Stimulated activated CD4-positive, alpha-beta T cell treated with anti-CD3 and anti-CD28 coated beads, Interleukin-15, amount 100 ng/mL, for 48 hours (primary cell): ENCODE data around the gene TGFBRAP1.
"Not testable (repeated sequence)": the region's sequence is repeated elsewhere in the genome, so short reads cannot be mapped to it uniquely, and the experiment has no call there.

Experiments
- DNase-seq, 2 donors: peaks; one replicate each; pipeline ENCODE4 v3.0.0-alpha.2; 2020; ENCODE audit warnings: low read depth in 2 of 2

Gene TGFBRAP1

DNA sequence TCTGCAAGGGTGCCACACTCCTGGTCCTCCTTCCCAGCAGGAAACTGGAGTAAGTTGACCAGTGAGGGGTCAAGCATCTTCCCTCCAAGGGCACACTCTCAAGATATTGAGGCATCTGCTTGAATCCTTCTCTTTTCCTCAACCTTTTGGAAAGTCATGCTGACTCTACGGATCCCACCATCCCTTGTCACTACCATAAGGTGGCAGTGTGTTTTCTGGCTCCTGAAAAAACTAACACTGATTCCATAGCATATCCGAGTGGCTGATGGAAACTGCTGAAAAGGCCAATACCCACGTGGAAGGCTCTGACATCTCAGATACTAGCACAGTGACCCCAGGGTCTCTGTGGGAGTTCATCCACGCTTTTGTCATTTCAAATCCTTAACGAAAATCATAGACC lies 50.9 kb downstream of the TGFBRAP1 start:
- DNase-seq: no peak

- DNase-seq: no peak
These were observed 55.5 kb downstream of the TGFBRAP1 start for GRCh38 chr2:105274046-105274445.

GRCh38 chr2:105272176-105272575 lies 57.4 kb downstream of the TGFBRAP1 start:
- no peak for DNase-seq

DNA sequence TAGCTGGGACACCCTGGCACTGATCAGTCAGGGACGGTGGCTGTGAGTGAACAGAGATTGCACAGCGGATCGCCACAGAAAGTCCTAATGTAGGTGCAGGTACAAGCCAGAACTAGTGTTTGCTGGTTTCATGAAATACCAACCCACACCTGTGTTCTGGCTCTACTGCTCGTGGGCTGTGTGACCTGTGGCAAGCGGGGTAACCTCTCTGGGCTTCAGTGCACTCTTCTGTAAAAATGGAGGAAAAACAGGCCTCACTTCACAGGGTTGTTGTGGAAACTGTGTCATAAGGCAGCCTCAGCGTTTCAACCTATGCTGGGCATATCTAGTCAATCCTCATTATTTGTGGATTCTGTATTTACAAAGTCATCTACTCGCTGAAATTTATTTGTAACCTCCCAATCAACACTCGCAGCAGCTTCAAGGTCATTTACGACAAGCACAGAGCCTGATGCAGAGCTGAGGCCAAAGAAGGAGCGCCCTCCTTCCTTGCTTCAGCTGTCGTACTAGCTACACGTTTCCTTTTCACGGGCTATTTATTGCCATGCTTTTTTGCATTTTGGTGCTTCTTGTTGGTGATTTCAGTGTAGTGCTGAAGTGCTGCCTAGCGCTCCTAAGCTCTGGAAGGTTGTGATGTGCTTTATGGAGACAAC lies 58.0 kb downstream of the TGFBRAP1 start:
- no peak for DNase-seq

- DNase-seq: no peak
These were observed 60.1 kb downstream of the TGFBRAP1 start for GRCh38 chr2:105269426-105269825.

DNA sequence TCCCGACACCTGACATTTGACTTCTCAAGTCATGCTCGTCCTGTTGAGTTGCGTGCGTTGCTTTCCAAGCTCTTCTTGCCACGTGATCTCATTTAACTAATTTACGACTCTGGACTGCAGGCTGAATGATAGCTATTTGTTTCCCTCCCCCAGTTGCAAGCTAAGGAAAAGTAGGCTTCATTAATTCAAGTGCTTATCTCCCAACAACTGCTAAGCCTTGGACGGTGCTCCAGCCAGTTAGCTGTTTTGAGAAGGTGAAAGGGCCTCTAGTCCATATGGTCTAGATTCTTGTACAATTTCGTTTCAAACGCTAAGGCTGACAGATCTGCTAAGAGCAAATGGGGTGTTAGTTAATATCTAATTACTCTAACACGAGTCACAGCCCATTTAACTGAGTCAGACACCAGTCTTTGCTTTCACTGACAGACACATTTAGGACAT lies 66.9 kb downstream of the TGFBRAP1 start:
- no peak for DNase-seq

- DNase-seq: no peak
These were observed 68.5 kb downstream of the TGFBRAP1 start for GRCh38 chr2:105261061-105261460.

DNA sequence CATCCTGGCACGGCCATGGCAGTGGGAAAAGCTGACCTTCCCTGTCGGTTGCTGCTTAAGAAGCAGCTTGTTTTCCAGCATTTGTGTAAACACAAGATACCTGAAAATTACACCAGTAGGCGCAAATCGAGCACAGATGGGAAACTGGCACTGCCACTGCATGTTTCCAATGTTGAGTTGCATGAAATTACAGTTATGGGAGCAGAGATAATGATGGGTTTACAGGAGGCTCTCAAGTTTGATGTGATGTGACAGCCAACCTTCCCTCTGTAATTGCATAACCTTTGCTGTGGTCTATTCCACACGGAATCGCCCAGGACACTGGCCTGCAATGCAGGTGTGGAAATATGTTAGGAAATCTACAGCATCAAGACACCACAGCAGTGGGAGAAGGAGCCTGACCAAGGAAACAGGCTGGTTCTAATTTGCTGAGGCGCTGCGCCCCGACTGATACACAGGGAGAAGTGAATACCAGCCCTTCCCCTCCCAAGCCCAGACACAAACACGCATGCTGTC lies 70.6 kb downstream of the TGFBRAP1 start:
- DNase-seq: no peak

- DNase-seq: no peak
These were observed 71.6 kb downstream of the TGFBRAP1 start for GRCh38 chr2:105257981-105258380.

DNA sequence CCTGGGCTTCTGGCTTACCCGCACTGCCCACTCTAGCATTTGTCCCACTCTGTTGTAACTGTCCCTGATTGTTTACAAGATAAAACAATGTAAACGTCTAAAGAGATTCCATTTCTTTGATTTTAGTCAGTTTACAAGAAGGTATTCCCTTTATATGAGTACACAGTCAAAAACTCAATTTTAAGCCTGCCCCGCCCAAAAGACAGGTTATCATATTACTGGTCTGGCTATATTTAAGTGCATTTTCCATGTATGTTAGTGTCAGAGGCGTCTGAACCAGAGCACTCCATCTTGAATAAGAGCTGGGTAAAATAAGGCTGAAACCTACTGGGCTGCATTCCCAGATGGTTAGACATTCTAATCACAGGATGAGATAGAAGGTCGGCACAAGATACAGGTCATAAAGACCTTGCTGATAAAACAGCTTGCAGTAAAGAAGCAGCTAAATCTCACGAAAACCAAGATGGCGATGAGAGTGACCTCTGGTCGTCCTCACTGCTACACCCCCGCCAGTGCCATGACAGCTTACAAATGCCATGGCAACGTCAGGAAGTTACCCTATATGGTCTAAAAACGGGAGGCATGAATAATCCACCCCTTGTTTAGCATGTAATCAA lies 73.0 kb downstream of the TGFBRAP1 start:
- no peak for DNase-seq

GRCh38 chr2:105255979-105256378 lies 73.6 kb downstream of the TGFBRAP1 start:
- no peak for DNase-seq

- DNase-seq: no peak
These were observed 74.9 kb downstream of the TGFBRAP1 start for GRCh38 chr2:105254531-105255210.

- no peak for DNase-seq
These were observed 77.3 kb downstream of the TGFBRAP1 start for GRCh38 chr2:105252271-105252670.

DNA sequence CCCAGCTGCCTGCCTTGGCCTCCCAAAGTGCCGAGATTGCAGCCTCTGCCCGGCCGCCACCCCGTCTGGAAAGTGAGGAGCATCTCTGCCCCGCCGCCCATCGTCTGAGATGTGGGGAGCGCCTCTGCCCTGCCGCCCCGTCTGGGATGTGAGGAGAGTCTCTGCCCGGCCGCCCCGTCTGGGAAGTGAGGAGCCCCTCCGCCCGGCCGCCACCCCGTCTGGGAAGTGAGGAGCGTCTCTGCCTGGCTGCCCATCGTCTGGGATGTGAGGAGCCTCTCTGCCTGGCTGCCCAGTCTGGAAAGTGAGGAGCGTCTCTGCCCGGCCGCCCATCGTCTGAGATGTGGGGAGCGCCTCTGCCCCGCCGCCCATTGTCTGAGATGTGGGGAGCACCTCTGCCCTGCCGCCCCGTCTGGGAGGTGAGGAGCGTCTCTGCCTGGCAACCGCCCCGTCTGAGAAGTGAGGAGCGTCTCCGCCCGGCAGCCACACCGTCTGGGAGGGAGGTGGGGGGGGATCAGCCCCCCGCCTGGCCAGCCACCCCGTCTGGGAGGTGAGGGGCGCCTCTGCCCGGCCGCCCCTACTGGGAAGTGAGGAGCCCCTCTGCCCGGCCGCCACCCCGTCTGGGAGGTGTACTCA lies 78.4 kb downstream of the TGFBRAP1 start:
- not testable (repeated sequence) for DNase-seq

DNA sequence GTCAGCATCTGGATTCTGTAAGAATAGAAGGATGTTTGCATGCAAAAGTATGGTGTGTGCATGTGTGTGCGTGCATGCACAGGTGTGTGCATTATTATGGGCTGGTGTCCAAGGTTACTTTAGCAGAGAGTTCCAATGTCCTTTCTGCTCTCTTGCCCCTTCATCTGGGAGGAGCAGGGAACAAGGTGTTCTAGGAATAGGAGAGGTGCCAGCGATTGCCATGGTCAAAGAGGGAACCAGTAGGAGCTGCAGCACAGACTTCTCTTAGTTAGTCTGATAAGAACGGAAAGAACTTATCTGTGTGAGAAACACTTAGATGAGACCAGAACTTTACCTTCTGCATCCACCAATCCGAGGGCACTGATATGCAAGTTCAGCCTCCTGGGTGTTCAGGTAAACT lies 79.6 kb downstream of the TGFBRAP1 start:
- no peak for DNase-seq

DNA sequence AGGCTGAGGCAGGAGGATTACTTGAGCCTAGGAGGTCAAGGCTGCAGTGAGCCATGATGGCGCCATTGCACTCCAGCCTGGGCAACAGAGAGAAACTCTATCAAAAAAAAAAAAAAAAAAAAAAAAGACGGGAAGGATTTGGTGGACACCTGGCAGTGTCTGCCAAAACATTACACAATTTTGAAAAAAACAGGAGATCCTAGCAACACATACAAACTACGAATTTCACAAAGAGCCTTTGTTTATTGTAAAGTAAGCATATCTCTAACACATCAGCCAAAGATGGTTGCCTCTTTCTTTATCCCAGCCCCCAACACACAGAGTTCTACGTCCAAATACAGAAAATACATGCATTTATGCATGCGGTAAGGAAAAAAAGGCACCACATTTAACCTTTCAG lies 80.4 kb downstream of the TGFBRAP1 start:
- no peak for DNase-seq

GRCh38 chr2:105248316-105249070 lies 81.0 kb downstream of the TGFBRAP1 start:
- no peak for DNase-seq

DNA sequence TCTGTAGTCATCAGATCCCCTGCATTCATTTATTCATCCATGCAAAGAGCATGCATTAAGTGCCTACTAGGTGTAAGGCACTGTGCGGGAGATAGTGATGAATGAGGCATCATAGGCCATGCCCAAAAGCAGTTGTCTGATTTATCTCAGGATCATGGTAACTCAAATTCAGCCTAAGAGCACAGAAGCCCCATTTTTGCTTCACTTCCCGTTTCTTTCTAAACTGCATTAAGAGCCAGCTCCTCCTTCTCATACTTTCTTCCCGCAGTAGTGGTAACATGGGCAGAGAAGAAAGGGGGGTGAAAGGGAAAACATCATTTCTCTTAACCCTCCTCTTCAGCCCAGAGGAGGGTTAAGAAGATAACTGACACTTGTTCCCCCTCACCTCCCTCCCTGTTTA lies 85.1 kb downstream of the TGFBRAP1 start:
- no peak for DNase-seq

DNA sequence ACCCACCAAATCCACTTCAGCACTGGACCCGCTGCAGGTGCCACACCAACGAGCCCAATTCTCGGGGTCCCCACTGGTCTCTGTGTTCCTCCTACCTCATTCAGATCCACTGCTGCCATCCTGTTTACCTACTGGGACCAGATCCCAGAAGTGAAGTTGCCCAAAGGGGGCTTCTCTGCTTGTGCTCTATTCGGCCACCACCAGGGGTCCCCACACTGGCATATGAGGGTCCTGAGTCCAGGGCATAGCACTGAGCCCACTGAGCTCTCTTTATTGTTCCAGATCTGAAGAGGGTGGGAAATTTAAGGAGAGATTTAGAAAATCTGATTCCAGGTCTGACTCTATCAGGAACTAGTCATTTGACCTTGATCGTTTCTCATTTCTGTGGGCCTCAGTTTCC lies 85.6 kb downstream of the TGFBRAP1 start:
- DNase-seq: no peak

DNA sequence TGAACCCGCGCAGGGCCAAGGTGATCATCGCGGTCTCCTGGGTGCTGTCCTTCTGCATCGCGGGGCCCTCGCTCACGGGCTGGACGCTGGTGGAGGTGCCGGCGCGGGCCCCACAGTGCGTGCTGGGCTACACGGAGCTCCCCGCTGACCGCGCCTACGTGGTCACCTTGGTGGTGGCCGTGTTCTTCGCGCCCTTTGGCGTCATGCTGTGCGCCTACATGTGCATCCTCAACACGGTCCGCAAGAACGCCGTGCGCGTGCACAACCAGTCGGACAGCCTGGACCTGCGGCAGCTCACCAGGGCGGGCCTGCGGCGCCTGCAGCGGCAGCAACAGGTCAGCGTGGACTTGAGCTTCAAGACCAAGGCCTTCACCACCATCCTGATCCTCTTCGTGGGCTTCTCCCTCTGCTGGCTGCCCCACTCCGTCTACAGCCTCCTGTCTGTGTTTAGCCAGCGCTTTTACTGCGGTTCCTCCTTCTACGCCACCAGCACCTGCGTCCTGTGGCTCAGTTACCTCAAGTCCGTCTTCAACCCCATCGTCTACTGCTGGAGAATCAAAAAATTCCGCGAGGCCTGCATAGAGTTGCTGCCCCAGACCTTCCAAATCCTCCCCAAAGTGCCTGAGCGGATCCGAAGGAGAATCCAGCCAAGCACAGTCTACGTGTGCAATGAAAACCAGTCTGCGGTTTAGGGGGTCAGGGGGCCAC lies 87.1 kb downstream of the TGFBRAP1 start:
- DNase-seq: no peak

DNA sequence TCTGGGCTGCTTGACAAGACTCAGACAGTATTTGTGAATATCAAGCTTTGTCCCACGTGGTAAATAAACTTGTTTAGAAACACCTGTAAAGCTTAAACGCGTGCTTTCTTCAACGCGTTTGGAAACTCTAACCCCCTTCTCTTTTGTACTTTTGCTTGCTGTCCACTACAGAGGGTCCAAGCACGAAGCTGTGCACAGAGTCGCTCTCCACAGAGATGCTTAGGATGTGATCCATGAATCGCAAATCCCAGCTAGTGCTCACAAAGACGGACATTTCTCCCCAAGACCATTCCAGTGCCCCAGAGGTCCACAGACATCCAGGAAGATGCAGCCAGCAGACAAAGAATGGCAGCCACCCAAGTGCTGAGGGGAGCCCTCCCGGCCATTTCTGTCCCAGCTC lies 88.1 kb downstream of the TGFBRAP1 start, which contains the start of gene GPR45:
Gene GPR45, plus strand, starts transcription at position 301 of the 400 bp plus-strand sequence. CDS start 116 bp downstream, outside the sequence.
- DNase-seq: no peak
